Astrocyte (in vitro differentiated cells and primary cell): ENCODE measurements around the gene AKNAD1. TPM values are rescaled to one million over a fixed set of nuclear protein-coding genes. Genes with fewer than 3 reads are reported as not detected.
A peak's percentile ranks its signal among the peaks of the same experiment; 100 is the strongest.

Source experiments
- DNase-seq: peaks from one replicate; pipeline ENCODE4 v3.0.0-alpha.2; 2010; ENCODE audit warnings: low read depth
- FAIRE-seq: peaks from 2 replicates; lab custom pipeline; 2011; peaks lifted over from hg19 to GRCh38; lab: Jason Lieb, UNC
- H2AFZ ChIP-seq: 2 replicates; pipeline ENCODE4 v1.6.0; 2012; ENCODE audit warnings: low read depth, low read length, inconsistent platforms
- H3K27ac ChIP-seq: 2 replicates; pipeline ENCODE4 v1.5.1; 2011; ENCODE audit warnings: low read depth, low read length, inconsistent platforms
- H3K27me3 ChIP-seq: 2 replicates; pipeline ENCODE4 v1.6.0; 2011; ENCODE audit warnings: low read length, inconsistent platforms; ENCODE audit not compliant: insufficient read depth
- H3K36me3 ChIP-seq: 2 replicates; pipeline ENCODE4 v1.5.1; 2011; ENCODE audit warnings: low read length, inconsistent platforms; ENCODE audit not compliant: insufficient read depth
- H3K4me1 ChIP-seq: 2 replicates; pipeline ENCODE4 v1.5.1; 2011; ENCODE audit warnings: low read length, inconsistent platforms; ENCODE audit not compliant: insufficient read depth
- H3K4me2 ChIP-seq: 2 replicates; pipeline ENCODE4 v1.6.0; 2012; ENCODE audit warnings: low read length, inconsistent platforms
- H3K4me3 ChIP-seq: 2 replicates; pipeline ENCODE4 v1.5.1; 2011; ENCODE audit warnings: low read depth, mild to moderate bottlenecking, low read length, inconsistent platforms; ENCODE audit not compliant: insufficient read depth
- H3K79me2 ChIP-seq: 2 replicates; pipeline ENCODE4 v1.6.0; 2012; ENCODE audit warnings: mild to moderate bottlenecking, low read length, inconsistent platforms; ENCODE audit not compliant: insufficient read depth
- H3K9ac ChIP-seq: 2 replicates; pipeline ENCODE4 v1.6.0; 2012; ENCODE audit warnings: mild to moderate bottlenecking, low read length, inconsistent platforms
- H3K9me3 ChIP-seq: 2 replicates; pipeline ENCODE4 v1.5.1; 2012; ENCODE audit warnings: low read depth, mild to moderate bottlenecking, low read length, inconsistent platforms; ENCODE audit not compliant: insufficient read depth
- H4K20me1 ChIP-seq: 2 replicates; pipeline ENCODE4 v1.6.0; 2012; ENCODE audit warnings: low read length, inconsistent platforms; ENCODE audit not compliant: insufficient read depth
- H3K27ac Mint-ChIP-seq: one replicate; pipeline ENCODE4 v1.8.0; 2021; ENCODE audit warnings: mild to moderate bottlenecking, mixed read lengths; ENCODE audit not compliant: unreplicated experiment
- H3K27me3 Mint-ChIP-seq: one replicate; pipeline ENCODE4 v1.8.0; 2021; ENCODE audit warnings: low read depth, mixed read lengths; ENCODE audit not compliant: unreplicated experiment
- H3K36me3 Mint-ChIP-seq: one replicate; pipeline ENCODE4 v1.8.0; 2021; ENCODE audit warnings: low read depth, mixed read lengths; ENCODE audit not compliant: unreplicated experiment
- H3K4me1 Mint-ChIP-seq: one replicate; pipeline ENCODE4 v1.8.0; 2021; ENCODE audit warnings: low read depth, mixed read lengths; ENCODE audit not compliant: unreplicated experiment
- H3K4me3 Mint-ChIP-seq: one replicate; pipeline ENCODE4 v1.8.0; 2021; ENCODE audit warnings: mild to moderate bottlenecking, moderate library complexity, mixed read lengths; ENCODE audit not compliant: unreplicated experiment
- H3K9me3 Mint-ChIP-seq: one replicate; pipeline ENCODE4 v1.8.0; 2021; ENCODE audit warnings: mild to moderate bottlenecking, mixed read lengths; ENCODE audit not compliant: unreplicated experiment
- CTCF ChIP-seq: IDR thresholded peaks from 2 replicates; pipeline ENCODE4 v1.5.1; 2011; ENCODE audit warnings: low read depth, mild to moderate bottlenecking, inconsistent platforms, low read length, moderate library complexity; ENCODE audit not compliant: insufficient read depth
- EZH2 ChIP-seq: IDR thresholded peaks from 2 replicates; pipeline ENCODE4 v1.6.1; 2012; ENCODE audit warnings: mild to moderate bottlenecking, low read length, inconsistent platforms; ENCODE audit not compliant: insufficient read depth
- total RNA-seq: library from RNA; stranded (reverse); gene quantifications from 2 replicates; pipeline ENCODE4 v1.2.1, GENCODE V29; 2021

AKNAD1 gene
- total RNA-seq, 1 donor from 2014 or later, result not detected

GRCh38 chr1:108893141-108893530, 36.2 kb upstream of the AKNAD1 start:
- Histone ChIP-seq H4K20me1 (no peaks in the 10 kb centered on the region), H3K4me1 (peaks cover 3% of the 10 kb centered on the region), H3K36me3 (no peaks in the 10 kb centered on the region), H3K4me2 (peak overlapping the region; percentile 45), H3K27ac (no peak overlapping the region), H2AFZ (no peak overlapping the region), H3K9ac (no peak overlapping the region), H3K27me3 (no peaks in the 10 kb centered on the region), H3K4me3 (no peak overlapping the region), H3K9me3 (no peaks in the 10 kb centered on the region), H3K79me2 (no peaks in the 10 kb centered on the region)
- Mint-ChIP-seq H3K36me3 (no peaks in the 10 kb centered on the region), H3K4me1 (peaks cover 9% of the 10 kb centered on the region), H3K27me3 (no peaks in the 10 kb centered on the region), H3K27ac (no peak overlapping the region), H3K4me3 (no peak overlapping the region), H3K9me3 (no peaks in the 10 kb centered on the region)
- no peak for DNase-seq
- FAIRE-seq, result no peak
- no peak for TF ChIP-seq CTCF
- no peak for TF ChIP-seq EZH2

- DNase-seq (peak; percentile 28), FAIRE-seq (peak; percentile 58)
- H3K27me3 ChIP-seq, result no peaks in the 10 kb centered on the region
- H3K27ac ChIP-seq, result no peak overlapping the region
- H3K9ac ChIP-seq, result no peak overlapping the region
- no peaks in the 10 kb centered on the region for H3K27me3 Mint-ChIP-seq
- H3K27ac Mint-ChIP-seq, result no peak overlapping the region
- H3K36me3 ChIP-seq, result no peaks in the 10 kb centered on the region
- H2AFZ ChIP-seq, result no peak overlapping the region
- H3K4me1 ChIP-seq, result peaks cover 3% of the 10 kb centered on the region
- H3K79me2 ChIP-seq, result no peaks in the 10 kb centered on the region
- peaks cover 9% of the 10 kb centered on the region for H3K4me1 Mint-ChIP-seq
- no peak for TF ChIP-seq EZH2
- no peak for TF ChIP-seq CTCF
- H4K20me1 ChIP-seq, result no peaks in the 10 kb centered on the region
- no peaks in the 10 kb centered on the region for H3K9me3 Mint-ChIP-seq
- H3K9me3 ChIP-seq, result no peaks in the 10 kb centered on the region
- H3K4me2 ChIP-seq, result peak overlapping the region; percentile 45
- H3K36me3 Mint-ChIP-seq, result no peaks in the 10 kb centered on the region
- H3K4me3 ChIP-seq, result no peak overlapping the region
- H3K4me3 Mint-ChIP-seq, result no peak overlapping the region
Observed at GRCh38 chr1:108892356-108893140, 35.7 kb upstream of the AKNAD1 start.
